ENCODE results near the gene TARBP1. TPM values are rescaled to one million over a fixed set of nuclear protein-coding genes. Genes with fewer than 3 reads are reported as not detected.

The TARBP1 gene
- total RNA-seq, 4 donors from 2014 or later: 13.8 to 23.0 (median 16.3) TPM

DNA sequence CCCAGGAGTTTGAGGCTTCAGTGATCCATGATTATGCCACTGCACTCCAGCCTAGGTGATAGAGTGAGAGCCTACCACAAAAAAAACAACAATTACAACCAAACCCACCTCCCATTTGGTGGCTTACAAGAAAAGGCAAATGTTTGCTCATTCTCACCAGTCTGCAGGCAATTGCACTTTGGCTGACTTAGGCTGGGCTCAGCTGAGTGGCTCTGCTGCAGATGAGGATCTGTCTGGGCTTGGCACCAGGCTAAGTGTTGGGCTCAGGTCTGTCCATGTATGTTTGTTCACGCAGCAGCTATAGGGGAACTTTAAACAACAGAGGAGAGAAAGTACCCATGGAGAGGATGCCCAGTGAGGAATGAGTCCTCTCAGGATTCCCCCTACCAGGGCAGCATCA lies 133.7 kb downstream of the TARBP1 start:
- WGBS, 2 donors: 90 to 100% methylated on average over 1 of the region's 1 CpG
- TF ChIP-seq, protein P1, sequence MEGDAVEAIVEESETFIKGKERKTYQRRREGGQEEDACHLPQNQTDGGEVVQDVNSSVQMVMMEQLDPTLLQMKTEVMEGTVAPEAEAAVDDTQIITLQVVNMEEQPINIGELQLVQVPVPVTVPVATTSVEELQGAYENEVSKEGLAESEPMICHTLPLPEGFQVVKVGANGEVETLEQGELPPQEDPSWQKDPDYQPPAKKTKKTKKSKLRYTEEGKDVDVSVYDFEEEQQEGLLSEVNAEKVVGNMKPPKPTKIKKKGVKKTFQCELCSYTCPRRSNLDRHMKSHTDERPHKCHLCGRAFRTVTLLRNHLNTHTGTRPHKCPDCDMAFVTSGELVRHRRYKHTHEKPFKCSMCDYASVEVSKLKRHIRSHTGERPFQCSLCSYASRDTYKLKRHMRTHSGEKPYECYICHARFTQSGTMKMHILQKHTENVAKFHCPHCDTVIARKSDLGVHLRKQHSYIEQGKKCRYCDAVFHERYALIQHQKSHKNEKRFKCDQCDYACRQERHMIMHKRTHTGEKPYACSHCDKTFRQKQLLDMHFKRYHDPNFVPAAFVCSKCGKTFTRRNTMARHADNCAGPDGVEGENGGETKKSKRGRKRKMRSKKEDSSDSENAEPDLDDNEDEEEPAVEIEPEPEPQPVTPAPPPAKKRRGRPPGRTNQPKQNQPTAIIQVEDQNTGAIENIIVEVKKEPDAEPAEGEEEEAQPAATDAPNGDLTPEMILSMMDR (IDR thresholded peaks at IDR 0.05): no peak
- no peak for TF ChIP-seq POLR2A (IDR thresholded peaks at IDR 0.05)
- intact Hi-C loops (cut with DNase I; ENCODE audit: low total_unique reads): no loop called here
- no peak overlapping the region for H3K4me3 ChIP-seq (ENCODE audit: low read depth, poor library complexity, severe bottlenecking)
- DNase-seq (ENCODE audit: low spot score in 2 of 2): no peak

DNA sequence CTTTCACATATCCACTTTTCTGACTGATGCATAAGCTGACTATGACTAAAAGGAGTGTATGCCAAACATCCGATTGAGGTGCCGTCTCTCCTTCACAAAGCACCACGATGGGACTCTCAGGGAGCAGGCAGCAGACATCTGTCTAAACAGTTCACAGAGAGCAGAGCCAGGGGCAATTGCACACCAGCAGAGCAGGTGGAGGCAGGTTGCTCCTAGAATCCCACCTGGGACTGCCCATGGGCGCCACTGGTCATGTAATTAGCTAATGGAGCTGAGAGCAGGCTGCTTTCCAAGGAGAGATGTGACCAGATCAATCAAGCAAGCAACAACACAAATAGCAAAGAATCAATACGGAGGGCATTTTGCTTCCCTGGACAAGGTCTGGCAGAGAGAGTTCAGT lies 136.2 kb downstream of the TARBP1 start:
- 36 to 51% methylated on average over 5 of the region's 5 CpGs for WGBS, 2 donors
- intact Hi-C loops (cut with DNase I; ENCODE audit: low total_unique reads): no loop called here
- no peak overlapping the region for H3K4me3 ChIP-seq (ENCODE audit: low read depth, poor library complexity, severe bottlenecking)
- DNase-seq (ENCODE audit: low spot score in 2 of 2): no peak
- TF ChIP-seq, protein P1 (IDR thresholded peaks at IDR 0.05): no peak
- no peak for TF ChIP-seq POLR2A (IDR thresholded peaks at IDR 0.05)

Other genes with a start within 250 kb of the TARBP1 start
- gene COA6, start 105.7 kb downstream of the TARBP1 start, total RNA-seq: 10 to 100 TPM in 3 of 4 donors, 1 to 10 TPM in 1; 9.8 to 33.3 (median 14.8) TPM
- 100 to 1,000 TPM; 121 to 149 (median 137) TPM for gene IRF2BP2, start 131.0 kb upstream of the TARBP1 start, total RNA-seq